Smooth muscle cell (in vitro differentiated cells): ENCODE data around the gene POLR2L. TPM values are rescaled to one million over a fixed set of nuclear protein-coding genes. Genes with fewer than 3 reads are reported as not detected.

Source experiments
- DNase-seq: peaks from one replicate; lab custom pipeline; 2025; ENCODE audit not compliant: unreplicated experiment; lab: John Stamatoyannopoulos, UW
- H2AFZ ChIP-seq: fragments of 200-600 bp; sonication (generic); 2 replicates; pipeline ENCODE4 v1.6.0; 2016; ENCODE audit warnings: antibody characterized with exemption, low read depth, mild to moderate bottlenecking
- H3F3A ChIP-seq: fragments of 200-600 bp; sonication (generic); 2 replicates; pipeline ENCODE4 v1.6.0; 2017; ENCODE audit warnings: antibody characterized with exemption, low read depth
- H3K27ac ChIP-seq: fragments of 200-600 bp; sonication (generic); 2 replicates; pipeline ENCODE4 v1.5.1; 2016; ENCODE audit warnings: low read depth, mild to moderate bottlenecking
- H3K27me3 ChIP-seq: fragments of 200-600 bp; sonication (generic); 2 replicates; pipeline ENCODE4 v1.6.1; 2016; ENCODE audit warnings: low read depth, mild to moderate bottlenecking
- H3K36me3 ChIP-seq: fragments of 200-600 bp; sonication (generic); 2 replicates; pipeline ENCODE4 v1.5.1; 2016; ENCODE audit warnings: low read depth
- H3K4me1 ChIP-seq: fragments of 200-600 bp; sonication (generic); 2 replicates; pipeline ENCODE4 v1.5.1; 2016; ENCODE audit warnings: low read depth
- H3K4me2 ChIP-seq: fragments of 200-600 bp; sonication (generic); 2 replicates; pipeline ENCODE4 v1.6.0; 2016; ENCODE audit warnings: mild to moderate bottlenecking
- H3K4me3 ChIP-seq: fragments of 200-600 bp; sonication (generic); 2 replicates; pipeline ENCODE4 v1.5.1; 2016; ENCODE audit warnings: mild to moderate bottlenecking
- H3K79me2 ChIP-seq: fragments of 200-600 bp; sonication (generic); 2 replicates; pipeline ENCODE4 v1.6.0; 2016; ENCODE audit warnings: low read depth, mild to moderate bottlenecking
- H3K9ac ChIP-seq: fragments of 200-600 bp; sonication (generic); 2 replicates; pipeline ENCODE4 v1.6.0; 2016; ENCODE audit warnings: low read depth
- H3K9me3 ChIP-seq: fragments of 200-600 bp; sonication (generic); replicated peaks from 2 replicates; pipeline ENCODE4 v1.5.1; 2016; ENCODE audit warnings: low read depth
- H4K20me1 ChIP-seq: fragments of 200-600 bp; sonication (generic); 2 replicates; pipeline ENCODE4 v1.6.0; 2016; ENCODE audit warnings: low read depth
- CTCF ChIP-seq: fragments of 200-600 bp; sonication (generic); IDR thresholded peaks from 2 replicates; pipeline ENCODE4 v1.5.1; 2017; ENCODE audit warnings: borderline replicate concordance, mild to moderate bottlenecking, antibody characterized with exemption; ENCODE audit not compliant: insufficient read depth, poor library complexity, severe bottlenecking
- WGBS: methylation state at CpG from one replicate; pipeline ENCODE4 v1.1.7; 2016; ENCODE audit warnings: low lambda C conversion rate; 5-methylcytosine and 5-hydroxymethylcytosine counted together
- polyA plus RNA-seq: library from polyadenylated mRNA; unstranded; fragments of >200 nt; fragmentation: Nextera tagmentation; extraction: Ambion mirVana; gene quantifications from 2 replicates; pipeline ENCODE4 v1.2.1, GENCODE V29; 2016
- total RNA-seq: library from RNA; depleted of rRNA; stranded (reverse); fragments of >200 nt; gene quantifications from 2 replicates; pipeline ENCODE4 v1.2.3, GENCODE V29; 2014

POLR2L gene
- total and polyA plus RNA-seq, 2 experiments from 2014 or later, result 51.4 to 380 TPM

- Histone ChIP-seq H3K4me3 (no peak overlapping the region), H3K27me3 (no peaks in the 10 kb centered on the region), H3K27ac (no peak overlapping the region), H3K36me3 (no peaks in the 10 kb centered on the region), H3K79me2 (no peaks in the 10 kb centered on the region), H3K4me2 (no peak overlapping the region), H2AFZ (no peak overlapping the region), H3F3A (no peaks in the 10 kb centered on the region), H3K4me1 (no peaks in the 10 kb centered on the region), H3K9ac (no peak overlapping the region), H3K9me3 (no peaks in the 10 kb centered on the region), H4K20me1 (no peaks in the 10 kb centered on the region)
- 96% methylated on average over 16 of the region's 16 CpGs for WGBS
- no peak for DNase-seq
- no peak for TF ChIP-seq CTCF
Measured at GRCh38 chr11:875203-875602, 32.9 kb upstream of the POLR2L start.

- Histone ChIP-seq H3K79me2 (no peaks in the 10 kb centered on the region), H3F3A (no peaks in the 10 kb centered on the region), H4K20me1 (no peaks in the 10 kb centered on the region), H2AFZ (no peak overlapping the region), H3K27ac (no peak overlapping the region), H3K27me3 (no peaks in the 10 kb centered on the region), H3K4me2 (no peak overlapping the region), H3K36me3 (no peaks in the 10 kb centered on the region), H3K4me3 (no peak overlapping the region), H3K9me3 (no peaks in the 10 kb centered on the region), H3K9ac (no peak overlapping the region), H3K4me1 (no peaks in the 10 kb centered on the region)
- no peak for DNase-seq
- TF ChIP-seq CTCF, result no peak
- WGBS, result 86% methylated on average over 12 of the region's 12 CpGs
Measured at GRCh38 chr11:873706-874105, 31.4 kb upstream of the POLR2L start.

GRCh38 chr11:872799-873198 is 30.5 kb upstream of the POLR2L start:
- DNase-seq, result no peak
- WGBS, result 89% methylated on average over 9 of the region's 9 CpGs
- Histone ChIP-seq H3K9me3 (no peaks in the 10 kb centered on the region), H4K20me1 (no peaks in the 10 kb centered on the region), H3K4me2 (no peak overlapping the region), H3K27me3 (no peaks in the 10 kb centered on the region), H3K79me2 (no peaks in the 10 kb centered on the region), H3K27ac (no peak overlapping the region), H2AFZ (no peak overlapping the region), H3K36me3 (no peaks in the 10 kb centered on the region), H3F3A (no peaks in the 10 kb centered on the region), H3K9ac (no peak overlapping the region), H3K4me1 (no peaks in the 10 kb centered on the region), H3K4me3 (no peak overlapping the region)
- TF ChIP-seq CTCF, result no peak

- H3K4me2 ChIP-seq, result no peak overlapping the region
- H3K9ac ChIP-seq, result no peak overlapping the region
- no peaks in the 10 kb centered on the region for H3K4me1 ChIP-seq
- H3K9me3 ChIP-seq, result no peaks in the 10 kb centered on the region
- H3K79me2 ChIP-seq, result no peaks in the 10 kb centered on the region
- no peak for DNase-seq
- H3K27me3 ChIP-seq, result no peaks in the 10 kb centered on the region
- H2AFZ ChIP-seq, result no peak overlapping the region
- no peaks in the 10 kb centered on the region for H3F3A ChIP-seq
- peaks cover 7% of the 10 kb centered on the region for H4K20me1 ChIP-seq
- TF ChIP-seq CTCF, result no peak
- WGBS, result 82% methylated on average over 9 of the region's 9 CpGs
- H3K4me3 ChIP-seq, result no peak overlapping the region
- H3K36me3 ChIP-seq, result no peaks in the 10 kb centered on the region
- H3K27ac ChIP-seq, result no peak overlapping the region
Measured at GRCh38 chr11:871472-871871, 29.1 kb upstream of the POLR2L start.
